GM23338 (cell line): Measurements from ENCODE around the gene TENM3. TPM values are rescaled to one million over a fixed set of nuclear protein-coding genes. Genes with fewer than 3 reads are reported as not detected.

Experiments used
- ATAC-seq: fragments of 200-7000 bp; cut with Tn5 transposase; 3 replicates; pipeline ENCODE4 v1.9.1; 2020
- DNase-seq: peaks from one replicate; pipeline ENCODE4 v3.0.0-alpha.2; 2015; ENCODE audit warnings: low spot score
- H2AFZ ChIP-seq: fragments of 200-600 bp; sonication (generic); 2 replicates; pipeline ENCODE4 v1.8.0; 2016; ENCODE audit warnings: antibody characterized with exemption, mild to moderate bottlenecking, moderate library complexity
- H3F3A ChIP-seq: fragments of 200-600 bp; sonication (generic); replicated peaks from 2 replicates; pipeline ENCODE4 v1.8.0; 2017; ENCODE audit warnings: antibody characterized with exemption, mixed run types, low read depth
- H3K27ac ChIP-seq: fragments of 200-600 bp; sonication (generic); 2 replicates; pipeline ENCODE4 v1.6.1; 2016; ENCODE audit warnings: low read depth
- H3K27me3 ChIP-seq: fragments of 200-600 bp; sonication (generic); 2 replicates; pipeline ENCODE4 v1.8.0; 2016; ENCODE audit warnings: mild to moderate bottlenecking, mixed run types, moderate library complexity; ENCODE audit not compliant: insufficient read depth
- H3K36me3 ChIP-seq: fragments of 200-600 bp; sonication (generic); 2 replicates; pipeline ENCODE4 v1.8.0; 2016; ENCODE audit warnings: mild to moderate bottlenecking; ENCODE audit not compliant: insufficient read depth
- H3K4me1 ChIP-seq: fragments of 200-600 bp; sonication (generic); 2 replicates; pipeline ENCODE4 v1.8.0; 2016; ENCODE audit warnings: mild to moderate bottlenecking, moderate library complexity; ENCODE audit not compliant: insufficient read depth
- H3K4me2 ChIP-seq: fragments of 200-600 bp; sonication (generic); 2 replicates; pipeline ENCODE4 v1.7.1; 2017; ENCODE audit warnings: mixed run types
- H3K4me3 ChIP-seq: fragments of 200-600 bp; sonication (generic); 2 replicates; pipeline ENCODE4 v1.6.1; 2016; ENCODE audit warnings: mixed run types
- H3K79me2 ChIP-seq: fragments of 200-600 bp; sonication (generic); replicated peaks from 2 replicates; pipeline ENCODE4 v1.8.0; 2017; ENCODE audit warnings: mild to moderate bottlenecking; ENCODE audit not compliant: insufficient read depth
- H3K9me2 ChIP-seq: fragments of 200-600 bp; sonication (generic); 2 replicates; pipeline ENCODE4 v1.8.0; 2017; ENCODE audit not compliant: insufficient read depth
- H4K20me1 ChIP-seq: fragments of 200-600 bp; sonication (generic); replicated peaks from 2 replicates; pipeline ENCODE4 v1.8.0; 2017; ENCODE audit warnings: mild to moderate bottlenecking; ENCODE audit not compliant: insufficient read depth
- H3K27ac Mint-ChIP-seq: 2 replicates; pipeline ENCODE4 v1.8.0; 2020; ENCODE audit warnings: inconsistent platforms, mild to moderate bottlenecking, moderate library complexity, mixed read lengths
- H3K27me3 Mint-ChIP-seq: 3 replicates; pipeline ENCODE4 v1.8.0; 2022; ENCODE audit warnings: low read depth, mild to moderate bottlenecking, moderate library complexity, mixed read lengths, inconsistent platforms; ENCODE audit not compliant: insufficient read depth, poor library complexity
- H3K36me3 Mint-ChIP-seq: 3 replicates; pipeline ENCODE4 v1.8.0; 2021; ENCODE audit warnings: low read depth, mild to moderate bottlenecking, inconsistent platforms, moderate library complexity, mixed read lengths
- H3K4me1 Mint-ChIP-seq: 3 replicates; pipeline ENCODE4 v1.8.0; 2020; ENCODE audit warnings: mild to moderate bottlenecking, inconsistent platforms, mixed read lengths
- H3K4me3 Mint-ChIP-seq: 3 replicates; pipeline ENCODE4 v1.8.0; 2021; ENCODE audit warnings: moderate library complexity, mild to moderate bottlenecking, inconsistent platforms, mixed read lengths
- H3K9me3 Mint-ChIP-seq: 3 replicates; pipeline ENCODE4 v1.8.0; 2020; ENCODE audit warnings: moderate library complexity, mild to moderate bottlenecking, inconsistent platforms, mixed read lengths
- CREB1 ChIP-seq: fragments of 250-450 bp; sonication (Bioruptor Pico); IDR thresholded peaks from 2 replicates; pipeline ENCODE4 v1.5.0; 2020; ENCODE audit warnings: low read depth, mild to moderate bottlenecking, moderate library complexity
- EZH2 ChIP-seq: fragments of 200-600 bp; sonication (generic); IDR thresholded peaks from one replicate; pipeline ENCODE4 v1.8.0; 2017; ENCODE audit warnings: antibody characterized with exemption, mild to moderate bottlenecking, low read depth; ENCODE audit not compliant: unreplicated experiment
- EZH2phosphoT487 ChIP-seq: fragments of 200-600 bp; sonication (generic); IDR thresholded peaks from one replicate; pipeline ENCODE4 v1.8.1; 2018; ENCODE audit warnings: antibody characterized with exemption; ENCODE audit not compliant: unreplicated experiment
- JUNB ChIP-seq: IDR thresholded peaks from one replicate; pipeline ENCODE4 v1.6.1; 2016; ENCODE audit warnings: antibody characterized with exemption; ENCODE audit not compliant: unreplicated experiment
- NANOG ChIP-seq: IDR thresholded peaks from 2 replicates; pipeline ENCODE4 v1.6.1; 2016; ENCODE audit warnings: antibody characterized with exemption, borderline replicate concordance
- POLR2AphosphoS5 ChIP-seq: IDR thresholded peaks from 2 replicates; pipeline ENCODE4 v1.6.1; 2016; ENCODE audit warnings: antibody characterized with exemption, low read depth
- STAT1 ChIP-seq: IDR thresholded peaks from one replicate; pipeline ENCODE4 v1.6.1; 2016; ENCODE audit warnings: antibody characterized with exemption; ENCODE audit not compliant: unreplicated experiment
- ZNF114 ChIP-seq: fragments of 250-450 bp; sonication (Bioruptor Pico); IDR thresholded peaks from 2 replicates; pipeline ENCODE4 v1.5.0; 2020; ENCODE audit warnings: mild to moderate bottlenecking, moderate library complexity
- ZNF331 ChIP-seq: fragments of 250-450 bp; sonication (Bioruptor Pico); IDR thresholded peaks from 2 replicates; pipeline ENCODE4 v1.5.0; 2020; ENCODE audit warnings: low read depth, mild to moderate bottlenecking, moderate library complexity
- polyA plus RNA-seq: library from polyadenylated mRNA; unstranded; fragments of >200 nt; fragmentation: Nextera tagmentation; extraction: Ambion mirVana; gene quantifications from 2 replicates; pipeline ENCODE4 v1.2.1, GENCODE V29; 2016
- total RNA-seq: library from RNA; depleted of rRNA; stranded (reverse); fragments of >200 nt; shearing (Covaris generic); gene quantifications from 2 replicates; pipeline ENCODE4 v1.2.3, GENCODE V29; 2014
- TF ChIP-seq, protein P1 (sequence below), 2 experiments: fragments of 200-600 bp in 1 of 2; sonication (generic) in 1 of 2; conservative IDR thresholded peaks; 2 replicates each; pipeline versions ENCODE4 v1.5.1 to v1.6.1; 2016 to 2017; ENCODE audit warnings: antibody characterized with exemption in 2 of 2, low read depth in 2 of 2, mild to moderate bottlenecking in 2 of 2, moderate library complexity in 1 of 2
- TF ChIP-seq, protein P2 (sequence below): IDR thresholded peaks from one replicate; pipeline ENCODE4 v1.6.1; 2018; ENCODE audit warnings: antibody characterized with exemption; ENCODE audit not compliant: unreplicated experiment
- TF ChIP-seq, protein P3 (sequence below): IDR thresholded peaks from 2 replicates; pipeline ENCODE4 v1.6.1; 2016; ENCODE audit warnings: antibody characterized with exemption

TENM3 gene
- total and polyA plus RNA-seq, 2 experiments from 2014 or later = 22.2 to 128 TPM

DNA sequence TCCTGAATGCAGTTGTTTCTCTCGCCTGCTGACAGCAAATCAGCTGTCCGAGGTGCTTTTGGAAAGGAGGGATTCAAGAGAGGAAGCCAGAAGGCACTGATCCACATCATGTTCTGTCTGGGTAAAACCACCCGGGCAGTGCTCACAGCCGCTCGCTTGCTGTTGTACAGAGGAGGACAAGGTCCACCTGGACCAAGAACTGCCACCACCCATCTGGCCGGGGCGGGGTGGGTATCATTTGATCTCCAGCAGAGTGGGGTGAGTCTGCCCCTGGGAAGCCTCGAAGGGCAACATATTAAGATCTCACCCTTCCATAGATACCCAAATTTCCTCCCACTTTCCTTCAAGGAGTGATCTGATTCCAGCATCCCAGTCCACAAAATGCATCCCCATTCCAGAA, 560.9 kb downstream of the TENM3 start:
- H3K36me3 Mint-ChIP-seq = peaks cover 9% of the 10 kb centered on the region; the same call in 2 of the 3 replicates
- H3K79me2 ChIP-seq = no peaks in the 10 kb centered on the region
- no peak overlapping the region for H3K4me3 ChIP-seq
- H3K4me1 ChIP-seq = peaks cover 8% of the 10 kb centered on the region; the same call in 1 of the 2 replicates
- ATAC-seq (no peak), DNase-seq (no peak)
- H3K4me3 Mint-ChIP-seq = no peak overlapping the region
- H3K4me1 Mint-ChIP-seq = peaks cover 36% of the 10 kb centered on the region
- no peak overlapping the region for H3K27ac Mint-ChIP-seq
- peaks cover 3% of the 10 kb centered on the region; the same call in 1 of the 2 replicates for H3K36me3 ChIP-seq
- no peak for TF ChIP-seq JUNB
- TF ChIP-seq STAT1 = no peak
- TF ChIP-seq, protein P1, sequence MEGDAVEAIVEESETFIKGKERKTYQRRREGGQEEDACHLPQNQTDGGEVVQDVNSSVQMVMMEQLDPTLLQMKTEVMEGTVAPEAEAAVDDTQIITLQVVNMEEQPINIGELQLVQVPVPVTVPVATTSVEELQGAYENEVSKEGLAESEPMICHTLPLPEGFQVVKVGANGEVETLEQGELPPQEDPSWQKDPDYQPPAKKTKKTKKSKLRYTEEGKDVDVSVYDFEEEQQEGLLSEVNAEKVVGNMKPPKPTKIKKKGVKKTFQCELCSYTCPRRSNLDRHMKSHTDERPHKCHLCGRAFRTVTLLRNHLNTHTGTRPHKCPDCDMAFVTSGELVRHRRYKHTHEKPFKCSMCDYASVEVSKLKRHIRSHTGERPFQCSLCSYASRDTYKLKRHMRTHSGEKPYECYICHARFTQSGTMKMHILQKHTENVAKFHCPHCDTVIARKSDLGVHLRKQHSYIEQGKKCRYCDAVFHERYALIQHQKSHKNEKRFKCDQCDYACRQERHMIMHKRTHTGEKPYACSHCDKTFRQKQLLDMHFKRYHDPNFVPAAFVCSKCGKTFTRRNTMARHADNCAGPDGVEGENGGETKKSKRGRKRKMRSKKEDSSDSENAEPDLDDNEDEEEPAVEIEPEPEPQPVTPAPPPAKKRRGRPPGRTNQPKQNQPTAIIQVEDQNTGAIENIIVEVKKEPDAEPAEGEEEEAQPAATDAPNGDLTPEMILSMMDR (conservative IDR thresholded peaks at IDR 0.05; ENCODE audit: low read depth in 2 of 2) = no peak
- TF ChIP-seq, protein P2, sequence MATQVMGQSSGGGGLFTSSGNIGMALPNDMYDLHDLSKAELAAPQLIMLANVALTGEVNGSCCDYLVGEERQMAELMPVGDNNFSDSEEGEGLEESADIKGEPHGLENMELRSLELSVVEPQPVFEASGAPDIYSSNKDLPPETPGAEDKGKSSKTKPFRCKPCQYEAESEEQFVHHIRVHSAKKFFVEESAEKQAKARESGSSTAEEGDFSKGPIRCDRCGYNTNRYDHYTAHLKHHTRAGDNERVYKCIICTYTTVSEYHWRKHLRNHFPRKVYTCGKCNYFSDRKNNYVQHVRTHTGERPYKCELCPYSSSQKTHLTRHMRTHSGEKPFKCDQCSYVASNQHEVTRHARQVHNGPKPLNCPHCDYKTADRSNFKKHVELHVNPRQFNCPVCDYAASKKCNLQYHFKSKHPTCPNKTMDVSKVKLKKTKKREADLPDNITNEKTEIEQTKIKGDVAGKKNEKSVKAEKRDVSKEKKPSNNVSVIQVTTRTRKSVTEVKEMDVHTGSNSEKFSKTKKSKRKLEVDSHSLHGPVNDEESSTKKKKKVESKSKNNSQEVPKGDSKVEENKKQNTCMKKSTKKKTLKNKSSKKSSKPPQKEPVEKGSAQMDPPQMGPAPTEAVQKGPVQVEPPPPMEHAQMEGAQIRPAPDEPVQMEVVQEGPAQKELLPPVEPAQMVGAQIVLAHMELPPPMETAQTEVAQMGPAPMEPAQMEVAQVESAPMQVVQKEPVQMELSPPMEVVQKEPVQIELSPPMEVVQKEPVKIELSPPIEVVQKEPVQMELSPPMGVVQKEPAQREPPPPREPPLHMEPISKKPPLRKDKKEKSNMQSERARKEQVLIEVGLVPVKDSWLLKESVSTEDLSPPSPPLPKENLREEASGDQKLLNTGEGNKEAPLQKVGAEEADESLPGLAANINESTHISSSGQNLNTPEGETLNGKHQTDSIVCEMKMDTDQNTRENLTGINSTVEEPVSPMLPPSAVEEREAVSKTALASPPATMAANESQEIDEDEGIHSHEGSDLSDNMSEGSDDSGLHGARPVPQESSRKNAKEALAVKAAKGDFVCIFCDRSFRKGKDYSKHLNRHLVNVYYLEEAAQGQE = no peak
- no peak for TF ChIP-seq EZH2phosphoT487
- TF ChIP-seq CREB1 (CRISPR knock-in tag) = no peak
- TF ChIP-seq ZNF331 (CRISPR knock-in tag) = no peak
- TF ChIP-seq EZH2 = no peak
- TF ChIP-seq, protein P3, sequence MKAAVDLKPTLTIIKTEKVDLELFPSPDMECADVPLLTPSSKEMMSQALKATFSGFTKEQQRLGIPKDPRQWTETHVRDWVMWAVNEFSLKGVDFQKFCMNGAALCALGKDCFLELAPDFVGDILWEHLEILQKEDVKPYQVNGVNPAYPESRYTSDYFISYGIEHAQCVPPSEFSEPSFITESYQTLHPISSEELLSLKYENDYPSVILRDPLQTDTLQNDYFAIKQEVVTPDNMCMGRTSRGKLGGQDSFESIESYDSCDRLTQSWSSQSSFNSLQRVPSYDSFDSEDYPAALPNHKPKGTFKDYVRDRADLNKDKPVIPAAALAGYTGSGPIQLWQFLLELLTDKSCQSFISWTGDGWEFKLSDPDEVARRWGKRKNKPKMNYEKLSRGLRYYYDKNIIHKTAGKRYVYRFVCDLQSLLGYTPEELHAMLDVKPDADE = no peak
- no peak for TF ChIP-seq NANOG
- TF ChIP-seq ZNF114 (CRISPR knock-in tag) = no peak
- no peak for TF ChIP-seq POLR2AphosphoS5
- H4K20me1 ChIP-seq = no peaks in the 10 kb centered on the region
- no peak overlapping the region for H3K4me2 ChIP-seq
- no peak overlapping the region for H2AFZ ChIP-seq
- H3K27me3 ChIP-seq = peaks cover 11% of the 10 kb centered on the region; the same call in 1 of the 2 replicates
- no peak overlapping the region for H3K27ac ChIP-seq
- peaks cover 25% of the 10 kb centered on the region for H3F3A ChIP-seq
- peaks cover 5% of the 10 kb centered on the region; the same call in 2 of the 3 replicates for H3K9me3 Mint-ChIP-seq
- no peaks in the 10 kb centered on the region; the same call in 1 of the 2 replicates for H3K9me2 ChIP-seq
- H3K27me3 Mint-ChIP-seq = peaks cover 17% of the 10 kb centered on the region
